ENCODE data around the gene DTNBP1.

Gene DTNBP1

GRCh38 chr6:15588971-15589634 is 73.7 kb downstream of the DTNBP1 start:
- DNase-seq: no peak

- DNase-seq: no peak
Measured at GRCh38 chr6:15586503-15586902, 76.3 kb downstream of the DTNBP1 start.

GRCh38 chr6:15585760-15586214 is 77.0 kb downstream of the DTNBP1 start:
- DNase-seq: no peak

GRCh38 chr6:15582499-15582898 is 80.3 kb downstream of the DTNBP1 start:
- no peak for DNase-seq

GRCh38 chr6:15581751-15582150 is 81.1 kb downstream of the DTNBP1 start:
- no peak for DNase-seq

- no peak for DNase-seq
Measured at GRCh38 chr6:15580326-15580725, 82.5 kb downstream of the DTNBP1 start.

- DNase-seq: no peak
Measured at GRCh38 chr6:15578716-15579391, 84.0 kb downstream of the DTNBP1 start.

- no peak for DNase-seq
Measured at GRCh38 chr6:15577550-15578171, 85.2 kb downstream of the DTNBP1 start.

GRCh38 chr6:15577106-15577505 is 85.7 kb downstream of the DTNBP1 start:
- DNase-seq: no peak

GRCh38 chr6:15575357-15576033 is 87.3 kb downstream of the DTNBP1 start:
- no peak for DNase-seq

- DNase-seq: no peak
Measured at GRCh38 chr6:15574486-15574885, 88.3 kb downstream of the DTNBP1 start.

- no peak for DNase-seq
Measured at GRCh38 chr6:15574023-15574422, 88.8 kb downstream of the DTNBP1 start.

- no peak for DNase-seq
Measured at GRCh38 chr6:15573384-15573783, 89.4 kb downstream of the DTNBP1 start.

GRCh38 chr6:15572296-15573016 is 90.4 kb downstream of the DTNBP1 start:
- no peak for DNase-seq

- DNase-seq: no peak
Measured at GRCh38 chr6:15570171-15570570, 92.7 kb downstream of the DTNBP1 start.

- DNase-seq: no peak
Measured at GRCh38 chr6:15569035-15569995, 93.5 kb downstream of the DTNBP1 start.

- DNase-seq: no peak
Measured at GRCh38 chr6:15562977-15563376, 99.9 kb downstream of the DTNBP1 start.

- no peak for DNase-seq
Measured at GRCh38 chr6:15561447-15562199, 101.2 kb downstream of the DTNBP1 start.

- no peak for DNase-seq
Measured at GRCh38 chr6:15560713-15561112, 102.1 kb downstream of the DTNBP1 start.

- DNase-seq: no peak
Measured at GRCh38 chr6:15557174-15557573, 105.7 kb downstream of the DTNBP1 start.

- no peak for DNase-seq
Measured at GRCh38 chr6:15556711-15557110, 106.1 kb downstream of the DTNBP1 start.

Measured in NCI-H69 (cell line).